WTC11 (cell line): Measurements from ENCODE around the gene NGF. TPM values are rescaled to one million over a fixed set of nuclear protein-coding genes. Genes with fewer than 3 reads are reported as not detected.

Experiments used
- ATAC-seq: fragments of 200-7000 bp; cut with Tn5 transposase; 2 replicates; pipeline ENCODE4 v1.10.0; 2021; ENCODE audit warnings: mild to moderate bottlenecking, moderate library complexity
- CTCF ChIA-PET: fragments of 300-600 bp; sonication (Branson Sonifier 250); formaldehyde crosslinking; loops from one replicate; lab custom pipeline; 2021; ENCODE audit warnings: antibody characterized with exemption; lab: Charles Lee
- POLR2A ChIA-PET: fragments of 350-600 bp; sonication (Branson Sonifier 250); formaldehyde crosslinking; loops from one replicate; lab custom pipeline; 2021; ENCODE audit warnings: antibody characterized with exemption; lab: Charles Lee
- DNase-seq: peaks from one replicate; pipeline ENCODE4 v3.0.0; 2021; ENCODE audit warnings: low spot score
- H3K27ac Mint-ChIP-seq: 2 replicates; pipeline ENCODE4 v1.8.0; 2021; ENCODE audit warnings: mixed read lengths
- H3K27me3 Mint-ChIP-seq: 2 replicates; pipeline ENCODE4 v1.8.0; 2021; ENCODE audit warnings: low read depth, mild to moderate bottlenecking, moderate library complexity, mixed read lengths
- H3K36me3 Mint-ChIP-seq: 2 replicates; pipeline ENCODE4 v1.8.0; 2021; ENCODE audit warnings: mixed read lengths
- H3K4me1 Mint-ChIP-seq: 2 replicates; pipeline ENCODE4 v1.8.0; 2022; ENCODE audit warnings: mixed read lengths
- H3K4me3 Mint-ChIP-seq: 2 replicates; pipeline ENCODE4 v1.8.0; 2021; ENCODE audit warnings: mild to moderate bottlenecking, moderate library complexity, mixed read lengths
- H3K9me3 Mint-ChIP-seq: 2 replicates; pipeline ENCODE4 v1.8.0; 2021; ENCODE audit warnings: mixed read lengths
- CDX4 ChIP-seq: fragments of 250-450 bp; sonication (Bioruptor Pico); IDR thresholded peaks from 2 replicates; pipeline ENCODE4 v1.9.0; 2021; ENCODE audit warnings: moderate library complexity, mild to moderate bottlenecking, inconsistent platforms, borderline replicate concordance
- CREB1 ChIP-seq: sonication (generic); formaldehyde crosslinking; IDR thresholded peaks from 2 replicates; pipeline ENCODE4 v1.8.0; 2023; ENCODE audit warnings: mild to moderate bottlenecking, missing genetic modification reagents
- CTCF ChIP-seq: fragments of 200-600 bp; IDR thresholded peaks from 2 replicates; pipeline ENCODE4 v1.8.0; 2022; ENCODE audit warnings: antibody characterized with exemption
- E2F1 ChIP-seq: sonication (generic); formaldehyde crosslinking; IDR thresholded peaks from 2 replicates; pipeline ENCODE4 v1.8.0; 2022; ENCODE audit warnings: mild to moderate bottlenecking, missing genetic modification reagents
- FOXJ3 ChIP-seq: sonication (generic); formaldehyde crosslinking; IDR thresholded peaks from 2 replicates; pipeline ENCODE4 v1.9.0; 2021; ENCODE audit warnings: missing genetic modification reagents, mild to moderate bottlenecking, borderline replicate concordance
- FOXK1 ChIP-seq: sonication (generic); formaldehyde crosslinking; IDR thresholded peaks from 2 replicates; pipeline ENCODE4 v1.8.0; 2022; ENCODE audit warnings: mild to moderate bottlenecking, moderate library complexity, missing genetic modification reagents
- GRHL2 ChIP-seq: fragments of 250-450 bp; sonication (Bioruptor Pico); IDR thresholded peaks from 2 replicates; pipeline ENCODE4 v1.8.0; 2022; ENCODE audit warnings: mild to moderate bottlenecking, moderate library complexity; ENCODE audit not compliant: insufficient replicate concordance, severe bottlenecking
- GTF2I ChIP-seq: fragments of 250-450 bp; sonication (Bioruptor Pico); conservative IDR thresholded peaks from 2 replicates; pipeline ENCODE4 v1.4.0; 2021; ENCODE audit warnings: mild to moderate bottlenecking
- HMGA2 ChIP-seq: fragments of 250-450 bp; sonication (Bioruptor Pico); IDR thresholded peaks from 2 replicates; pipeline ENCODE4 v1.4.0; 2021; ENCODE audit warnings: mild to moderate bottlenecking, moderate library complexity
- IRF1 ChIP-seq: sonication (generic); formaldehyde crosslinking; IDR thresholded peaks from 2 replicates; pipeline ENCODE4 v1.8.0; 2023; ENCODE audit warnings: missing genetic modification reagents
- IRF2 ChIP-seq: sonication (generic); formaldehyde crosslinking; IDR thresholded peaks from 2 replicates; pipeline ENCODE4 v1.8.0; 2022; ENCODE audit warnings: low read depth, missing genetic modification reagents, borderline replicate concordance
- JAZF1 ChIP-seq: fragments of 250-450 bp; sonication (Bioruptor Pico); IDR thresholded peaks from 2 replicates; pipeline ENCODE4 v1.9.0; 2021; ENCODE audit warnings: moderate library complexity, mild to moderate bottlenecking, inconsistent platforms
- MAX ChIP-seq: sonication (generic); formaldehyde crosslinking; IDR thresholded peaks from 2 replicates; pipeline ENCODE4 v1.8.0; 2022; ENCODE audit warnings: mild to moderate bottlenecking, missing genetic modification reagents
- MYBL2 ChIP-seq: sonication (generic); formaldehyde crosslinking; IDR thresholded peaks from 2 replicates; pipeline ENCODE4 v1.8.1; 2023; ENCODE audit warnings: mild to moderate bottlenecking, moderate library complexity, missing genetic modification reagents
- NFE2L1 ChIP-seq: sonication (generic); formaldehyde crosslinking; IDR thresholded peaks from 2 replicates; pipeline ENCODE4 v1.8.1; 2023; ENCODE audit warnings: missing genetic modification reagents
- NFYB ChIP-seq: sonication (generic); formaldehyde crosslinking; conservative IDR thresholded peaks from 2 replicates; pipeline ENCODE4 v1.8.0; 2022; ENCODE audit warnings: low read depth, missing genetic modification reagents
- PRRX2 ChIP-seq: fragments of 250-450 bp; sonication (Bioruptor Pico); IDR thresholded peaks from 2 replicates; pipeline ENCODE4 v1.8.0; 2021; ENCODE audit warnings: mild to moderate bottlenecking
- RORB ChIP-seq: fragments of 250-450 bp; sonication (Bioruptor Pico); IDR thresholded peaks from 2 replicates; pipeline ENCODE4 v1.9.0; 2021; ENCODE audit warnings: mild to moderate bottlenecking
- SMAD3 ChIP-seq: sonication (generic); formaldehyde crosslinking; IDR thresholded peaks from 2 replicates; pipeline ENCODE4 v1.8.0; 2022; ENCODE audit warnings: missing genetic modification reagents, mild to moderate bottlenecking, borderline replicate concordance
- SP1 ChIP-seq: sonication (generic); formaldehyde crosslinking; conservative IDR thresholded peaks from 2 replicates; pipeline ENCODE4 v1.8.1; 2022; ENCODE audit warnings: missing genetic modification reagents
- TEAD4 ChIP-seq: sonication (generic); formaldehyde crosslinking; IDR thresholded peaks from 2 replicates; pipeline ENCODE4 v1.8.0; 2022; ENCODE audit warnings: mild to moderate bottlenecking, missing genetic modification reagents
- USF2 ChIP-seq: sonication (generic); formaldehyde crosslinking; IDR thresholded peaks from 2 replicates; pipeline ENCODE4 v1.8.1; 2023; ENCODE audit warnings: mild to moderate bottlenecking, missing genetic modification reagents, moderate library complexity
- ZNF121 ChIP-seq: sonication (generic); formaldehyde crosslinking; IDR thresholded peaks from 2 replicates; pipeline ENCODE4 v1.8.0; 2023; ENCODE audit warnings: missing genetic modification reagents
- ZNF138 ChIP-seq: sonication (generic); formaldehyde crosslinking; conservative IDR thresholded peaks from 2 replicates; pipeline ENCODE4 v1.8.1; 2022; ENCODE audit warnings: mild to moderate bottlenecking, moderate library complexity, missing genetic modification reagents
- ZNF396 ChIP-seq: fragments of 250-450 bp; sonication (Bioruptor Pico); IDR thresholded peaks from 2 replicates; pipeline ENCODE4 v1.8.0; 2021; ENCODE audit warnings: mild to moderate bottlenecking, moderate library complexity, borderline replicate concordance
- total RNA-seq: library from RNA; stranded (reverse); gene quantifications from 3 replicates; pipeline ENCODE4 v1.2.3, GENCODE V29; 2021

The NGF gene
- total RNA-seq, 1 experiment from 2014 or later = 0.55 TPM

- TF ChIP-seq FOXK1 (CRISPR knock-in tag) (no peak), NFYB (CRISPR knock-in tag) (no peak), E2F1 (no peak), HMGA2 (CRISPR knock-in tag) (no peak)
These were observed 35.6 kb downstream of the NGF start (continued) for GRCh38 chr1:115302390-115302961.

- DNase-seq (no peak), ATAC-seq (no peak)
- Mint-ChIP-seq H3K27ac (no peak overlapping the region), H3K36me3 (no peaks in the 10 kb centered on the region), H3K4me3 (no peak overlapping the region), H3K9me3 (peaks cover 5% of the 10 kb centered on the region), H3K4me1 (peaks cover 32% of the 10 kb centered on the region), H3K27me3 (no peaks in the 10 kb centered on the region)
- TF ChIP-seq ZNF138 (CRISPR knock-in tag) (no peak), SP1 (CRISPR knock-in tag) (no peak), FOXJ3 (CRISPR knock-in tag) (no peak), ZNF396 (no peak), GTF2I (CRISPR knock-in tag) (no peak)
- ChIA-PET CTCF (interaction anchor here (2.9 kb wide), 1 partner anchor 26 kb away, joined by 14 read pairs; no protein-coding TSS in a partner anchor), POLR2A (no interaction called here)
These were observed 36.5 kb downstream of the NGF start for GRCh38 chr1:115301438-115302020.

GRCh38 chr1:115300087-115300876, 37.8 kb downstream of the NGF start:
- Mint-ChIP-seq H3K27me3 (no peaks in the 10 kb centered on the region), H3K36me3 (no peaks in the 10 kb centered on the region), H3K27ac (0 out of 2 replicates have a peak overlapping the region, but pooled peaks have one; percentile 19), H3K4me3 (no peak overlapping the region), H3K9me3 (peaks cover 5% of the 10 kb centered on the region), H3K4me1 (peaks cover 32% of the 10 kb centered on the region)
- TF ChIP-seq CTCF (no peak), RORB (CRISPR knock-in tag) (no peak), CDX4 (CRISPR knock-in tag) (no peak), IRF2 (CRISPR knock-in tag) (no peak), ZNF121 (CRISPR knock-in tag) (no peak), ZNF396 (no peak), PRRX2 (CRISPR knock-in tag) (no peak)
- ChIA-PET POLR2A (no interaction called here), CTCF (interaction anchor here (0.9 to 2.9 kb wide), 2 partner anchors 25 to 161 kb away, joined by 3 to 14 read pairs; no protein-coding TSS in a partner anchor)
- ATAC-seq = no peak
- no peak for DNase-seq

GRCh38 chr1:115299266-115299665, 38.8 kb downstream of the NGF start:
- no peaks in the 10 kb centered on the region for H3K36me3 Mint-ChIP-seq
- no peak overlapping the region for H3K27ac Mint-ChIP-seq
- DNase-seq (no peak), ATAC-seq (peak; percentile 65)
- ChIA-PET CTCF (interaction anchor here (1.0 kb wide), 1 partner anchor 24 kb away, joined by 3 read pairs; no protein-coding TSS in a partner anchor), POLR2A (no interaction called here)
- H3K27me3 Mint-ChIP-seq = no peaks in the 10 kb centered on the region
- peaks cover 32% of the 10 kb centered on the region for H3K4me1 Mint-ChIP-seq
- H3K4me3 Mint-ChIP-seq = no peak overlapping the region
- peaks cover 5% of the 10 kb centered on the region for H3K9me3 Mint-ChIP-seq
- no peak for TF ChIP-seq USF2 (CRISPR knock-in tag)
- TF ChIP-seq CREB1 = no peak
- no peak for TF ChIP-seq GRHL2 (CRISPR knock-in tag)
- TF ChIP-seq NFE2L1 (CRISPR knock-in tag) = no peak
- TF ChIP-seq MYBL2 (CRISPR knock-in tag) = no peak
- no peak for TF ChIP-seq RORB (CRISPR knock-in tag)
- TF ChIP-seq FOXJ3 (CRISPR knock-in tag) = no peak
- TF ChIP-seq MAX = no peak
- TF ChIP-seq TEAD4 (CRISPR knock-in tag) = no peak
- TF ChIP-seq IRF1 = no peak
- TF ChIP-seq SMAD3 (CRISPR knock-in tag) = no peak
- no peak for TF ChIP-seq SP1 (CRISPR knock-in tag)
- TF ChIP-seq ZNF121 (CRISPR knock-in tag) = no peak
- no peak for TF ChIP-seq JAZF1 (CRISPR knock-in tag)
